Activated CD8-positive, alpha-beta memory T cell treated with anti-CD3 and anti-CD28 coated beads, Interleukin-2, amount 50 U/mL, for 1 hour (primary cell): ENCODE data around the gene RNF157.
"Not testable (repeated sequence)": the region's sequence is repeated elsewhere in the genome, so short reads cannot be mapped to it uniquely, and the experiment has no call there.

Experiments
- DNase-seq: peaks from one replicate; pipeline ENCODE4 v3.0.0-alpha.2; 2020; ENCODE audit errors: extremely low read depth

The RNF157 gene

DNA sequence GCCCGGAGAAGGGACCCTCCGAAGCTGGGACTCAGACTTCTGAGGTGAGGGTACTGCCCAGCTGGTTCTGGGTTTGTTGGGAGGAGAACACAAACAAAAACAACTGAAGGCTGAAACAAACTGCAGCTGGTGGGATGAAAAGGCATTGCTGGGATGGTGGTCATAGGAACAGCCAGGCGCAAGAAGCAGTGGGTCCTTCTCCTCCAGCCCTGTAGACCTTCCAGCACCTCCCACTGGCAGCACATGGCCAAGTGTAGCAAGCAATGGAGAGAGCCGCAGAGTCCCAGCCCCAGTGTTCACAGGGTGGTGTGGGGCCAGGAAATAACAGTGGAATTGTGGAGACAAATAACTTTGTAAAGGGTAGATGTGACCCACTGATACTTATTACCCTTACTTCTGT lies 50.6 kb downstream of the RNF157 start:
- DNase-seq: no peak

GRCh38 chr17:76189247-76189646 lies 51.0 kb downstream of the RNF157 start:
- DNase-seq: no peak

- DNase-seq: no peak
These were observed 51.9 kb downstream of the RNF157 start for GRCh38 chr17:76188213-76189016.

DNA sequence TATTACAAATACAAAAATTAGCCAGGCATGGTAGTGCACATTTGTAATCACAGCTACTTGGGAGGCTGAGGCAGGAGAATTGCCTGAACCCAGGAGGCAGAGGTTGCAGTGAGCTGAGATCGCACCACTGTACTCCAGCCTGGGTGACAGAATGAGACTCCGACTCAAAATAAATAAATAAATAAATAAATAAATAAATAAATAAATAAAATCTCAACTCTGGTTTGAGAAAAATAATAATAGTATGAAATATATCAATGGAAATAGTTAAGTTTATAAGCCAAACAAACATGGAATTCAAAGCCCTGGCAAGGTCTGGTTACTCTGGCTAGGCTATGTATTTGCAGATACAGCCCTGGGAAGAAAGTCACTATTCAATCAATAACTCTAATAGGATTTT lies 53.5 kb downstream of the RNF157 start:
- not testable (repeated sequence) for DNase-seq

- DNase-seq: no peak
These were observed 56.0 kb downstream of the RNF157 start for GRCh38 chr17:76184290-76184689.

DNA sequence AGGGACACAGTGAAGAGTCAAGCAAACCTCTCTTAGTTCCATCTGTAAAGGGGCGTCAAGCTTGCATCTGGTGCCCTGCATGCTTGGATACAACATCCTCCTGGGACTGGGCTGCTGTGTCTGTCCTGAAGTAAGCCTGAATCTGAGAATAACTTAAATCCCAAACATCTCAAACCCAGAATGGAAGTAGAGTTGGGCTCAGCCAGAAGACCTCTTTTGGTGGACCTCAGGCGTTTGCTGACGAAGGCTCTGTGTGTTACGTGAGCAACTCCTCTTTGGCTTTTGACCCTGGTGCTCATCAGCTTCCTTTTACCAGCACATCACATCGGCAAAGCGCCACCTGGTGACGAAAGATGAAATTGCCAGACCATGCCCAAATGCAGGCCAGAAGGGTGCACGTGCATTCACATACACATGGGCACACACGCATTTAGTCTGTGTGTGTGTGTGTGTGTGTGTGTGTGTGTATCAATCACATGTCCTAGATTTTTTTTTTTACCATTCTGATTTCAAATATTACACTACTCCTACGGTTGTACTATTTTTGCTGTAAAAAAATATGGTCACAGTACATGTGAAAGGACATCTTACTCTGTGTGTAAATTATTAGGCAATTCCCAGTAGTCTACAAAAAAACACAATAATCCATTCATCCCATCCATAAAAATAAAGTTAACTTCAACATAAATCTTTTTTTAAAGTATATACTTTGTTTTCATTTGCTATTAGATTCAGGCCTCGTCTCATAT lies 58.1 kb downstream of the RNF157 start:
- DNase-seq: peak; percentile 66

GRCh38 chr17:76179496-76180467 lies 60.5 kb downstream of the RNF157 start:
- no peak for DNase-seq

DNA sequence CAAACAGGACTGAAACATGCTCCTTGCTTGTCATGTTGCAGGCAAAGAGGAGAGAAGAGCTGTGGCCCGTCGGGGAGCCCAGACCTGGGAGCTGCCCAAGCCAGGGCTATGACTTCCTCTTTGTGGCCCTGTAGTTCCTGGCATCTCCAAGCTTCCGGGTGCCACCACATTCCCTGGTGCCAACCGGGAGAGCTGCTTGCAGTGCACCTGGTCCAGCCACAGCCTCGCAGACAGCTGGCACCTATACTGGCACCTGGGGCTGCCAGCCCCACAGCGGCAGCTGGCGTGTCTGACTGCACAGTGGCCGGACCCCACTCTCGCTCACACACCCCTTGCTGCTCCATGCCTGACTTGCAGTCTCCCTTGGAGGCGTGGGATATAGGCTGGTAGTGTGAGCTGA lies 62.2 kb downstream of the RNF157 start:
- DNase-seq: no peak

GRCh38 chr17:76176701-76177574 lies 63.4 kb downstream of the RNF157 start:
- DNase-seq: no peak

GRCh38 chr17:76174037-76174436 lies 66.3 kb downstream of the RNF157 start:
- no peak for DNase-seq

- no peak for DNase-seq
These were observed 66.8 kb downstream of the RNF157 start for GRCh38 chr17:76173474-76173873.

DNA sequence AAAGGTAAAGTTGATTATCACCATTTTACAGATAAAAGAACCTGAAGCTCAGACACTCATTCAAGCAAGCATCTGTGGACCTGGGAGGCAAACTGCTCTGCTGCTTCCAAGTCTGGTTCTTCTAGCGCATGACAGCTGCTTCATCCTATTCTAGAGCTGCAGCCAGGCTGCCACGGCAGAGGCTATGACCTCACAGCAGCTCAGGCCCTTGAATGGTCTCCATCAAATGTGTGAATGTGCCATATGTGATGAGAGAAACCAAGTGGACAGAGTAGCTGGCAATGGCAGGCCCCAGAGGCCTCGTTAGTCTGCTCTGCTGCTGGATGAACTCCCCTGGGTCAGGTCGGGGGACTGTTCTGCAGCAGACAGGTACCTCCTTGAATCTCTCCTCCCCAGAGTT lies 68.6 kb downstream of the RNF157 start:
- DNase-seq: no peak

DNA sequence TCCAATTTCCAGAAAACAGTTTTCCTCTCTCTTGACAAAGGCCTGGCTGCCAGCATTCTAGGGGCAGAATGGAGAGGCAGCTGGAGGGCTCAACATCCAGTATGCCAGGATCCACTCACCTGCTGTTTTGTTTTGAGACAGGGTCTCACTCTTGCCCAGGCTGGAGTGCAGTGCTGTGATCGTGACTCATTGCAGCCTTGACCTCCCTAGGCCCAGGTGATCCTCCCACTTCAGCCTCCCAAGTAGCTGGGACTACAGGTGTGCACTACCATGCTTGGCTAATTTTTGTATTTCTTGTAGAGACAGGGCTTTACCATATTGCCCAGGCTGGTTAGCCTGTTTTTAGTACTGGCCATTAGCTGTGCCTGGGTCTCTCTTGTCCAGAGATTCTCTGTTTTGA lies 70.2 kb downstream of the RNF157 start:
- DNase-seq: no peak

DNA sequence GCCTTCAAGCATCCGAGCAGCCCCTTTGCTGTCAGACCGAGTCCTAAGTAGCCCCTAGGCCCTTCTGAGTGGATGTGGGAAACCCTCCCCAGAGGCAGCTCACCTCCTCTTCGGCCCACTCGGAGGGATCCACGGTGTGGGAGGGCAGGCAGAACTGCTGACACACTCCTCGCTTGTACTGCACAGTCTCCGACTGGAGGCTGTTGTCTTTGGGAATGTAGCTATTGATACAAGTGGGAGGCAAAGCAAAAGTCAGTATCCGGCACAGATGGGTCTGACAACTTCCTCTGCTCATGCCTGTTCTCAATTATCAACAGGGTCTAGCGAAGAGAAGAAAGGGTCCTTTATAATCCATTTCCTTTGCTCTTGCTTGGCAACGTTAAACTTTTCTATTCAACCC lies 73.4 kb downstream of the RNF157 start:
- DNase-seq: no peak

DNA sequence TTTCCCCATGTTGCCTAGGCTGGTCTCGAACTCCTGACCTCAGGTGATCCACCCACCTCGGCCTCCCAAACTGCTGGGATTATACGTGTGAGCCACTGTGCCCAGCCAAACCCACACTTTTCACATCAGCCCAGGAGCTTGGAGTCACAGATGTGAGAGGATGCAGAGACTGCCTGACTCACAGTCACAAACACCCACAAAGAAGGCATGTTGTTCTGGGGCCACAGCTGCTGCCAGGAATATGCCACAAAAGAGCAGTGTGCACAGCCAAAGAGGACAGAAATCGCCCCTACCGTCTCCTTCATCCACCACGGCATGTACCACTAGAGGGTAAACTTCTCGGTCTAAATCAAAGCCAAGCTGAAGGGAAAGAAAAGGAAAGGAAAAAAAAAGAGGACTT lies 74.1 kb downstream of the RNF157 start:
- DNase-seq: no peak

GRCh38 chr17:76164331-76164730 lies 76.0 kb downstream of the RNF157 start:
- DNase-seq: no peak

DNA sequence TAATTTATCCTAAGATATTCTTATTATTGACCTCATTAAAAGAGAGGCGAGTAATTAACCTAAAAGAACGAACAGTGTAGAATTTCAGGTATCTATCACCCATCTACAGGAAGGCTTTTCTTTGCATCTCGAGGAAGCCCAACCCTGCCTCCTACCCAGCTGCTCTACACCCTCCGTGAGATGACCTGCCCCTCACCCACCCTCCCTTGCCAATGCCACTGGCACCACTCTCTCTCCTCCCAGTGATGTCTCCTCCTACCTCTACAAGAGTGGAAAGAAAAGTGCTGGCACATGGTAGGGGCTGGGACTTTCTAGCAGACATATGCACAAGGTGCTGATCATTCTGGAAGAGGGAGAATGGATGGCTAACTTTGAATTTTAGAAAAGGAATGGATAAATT lies 76.4 kb downstream of the RNF157 start:
- no peak for DNase-seq

- DNase-seq: no peak
These were observed 78.5 kb downstream of the RNF157 start for GRCh38 chr17:76161619-76162266.

DNA sequence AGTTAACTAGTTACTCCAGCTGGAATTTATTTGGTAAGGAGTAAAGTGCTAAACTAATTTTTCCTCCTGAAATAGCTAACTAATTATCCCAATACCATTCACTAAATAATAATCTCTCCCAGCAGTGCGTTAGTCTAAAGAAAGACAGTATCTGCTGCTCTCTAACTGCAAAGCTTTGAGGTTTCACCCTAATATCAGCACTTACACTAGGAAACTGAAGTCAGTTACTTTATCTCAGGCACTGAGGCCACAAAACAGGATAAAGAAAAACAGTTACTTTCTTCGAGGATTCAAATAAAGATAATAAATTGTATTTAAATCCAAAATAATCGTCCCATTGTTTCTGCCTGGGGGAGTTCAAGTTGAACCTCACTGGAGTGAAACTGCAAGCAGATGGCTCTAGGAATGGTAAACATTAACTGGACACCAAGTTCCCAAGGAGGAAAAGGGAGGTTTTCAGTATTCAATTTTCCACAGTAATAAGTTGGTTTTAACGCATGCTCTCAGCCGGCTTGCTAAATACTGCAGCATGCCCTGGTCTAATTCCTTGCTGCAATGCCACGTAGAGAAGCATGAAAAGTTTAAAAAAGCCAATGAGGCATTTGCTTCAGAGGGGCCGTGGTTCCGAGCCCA lies 79.3 kb downstream of the RNF157 start:
- DNase-seq: no peak

GRCh38 chr17:76159157-76159556 lies 81.1 kb downstream of the RNF157 start:
- no peak for DNase-seq
